Measurements from ENCODE around the gene KCNQ5. TPM values are rescaled to one million over a fixed set of nuclear protein-coding genes. Genes with fewer than 3 reads are reported as not detected.

KCNQ5 gene
- polyA plus RNA-seq, 1 donor (not counting 4 experiments of a cell fraction or from before 2014, with no cell fraction given) = 3.4 TPM

- DNase-seq (ENCODE audit: low read depth, low spot score) = no peak
- Histone ChIP-seq H3K4me3 (ENCODE audit: control insufficient read depth in 2 of 3, extremely low read depth in 1 of 3, insufficient read depth in 2 of 3, low read depth in 1 of 3, low read length in 3 of 3) (no peak overlapping the region), H3K9me3 (ENCODE audit: control insufficient read depth, low read depth, low read length) (no peaks in the 10 kb centered on the region), H3K4me2 (ENCODE audit: control insufficient read depth, extremely low read depth, insufficient read depth, low read depth, low read length) (no peak overlapping the region), H3K27ac (ENCODE audit: control insufficient read depth, insufficient read depth, low read length) (no peak overlapping the region), H3K9me1 (ENCODE audit: control insufficient read depth, extremely low read depth, insufficient read depth, low read length) (no peaks in the 10 kb centered on the region), H3K79me2 (ENCODE audit: control insufficient read depth, insufficient read depth, low read length) (peaks cover 7% of the 10 kb centered on the region), H2AFZ (ENCODE audit: control insufficient read depth, low read length) (no peak overlapping the region), H3K9ac (ENCODE audit: control insufficient read depth, extremely low read depth, insufficient read depth, low read length) (no peak overlapping the region), H4K20me1 (ENCODE audit: control insufficient read depth, extremely low read depth, insufficient read depth, low read length) (no peaks in the 10 kb centered on the region), H3K27me3 (ENCODE audit: control insufficient read depth, extremely low read depth, insufficient read depth, low read length) (no peaks in the 10 kb centered on the region), H3K36me3 (ENCODE audit: control insufficient read depth in 2 of 2, extremely low read depth in 1 of 2, insufficient read depth in 2 of 2, low read length in 2 of 2) (no peaks in the 10 kb centered on the region), H3K4me1 (ENCODE audit: control insufficient read depth, extremely low read depth, insufficient read depth, low read length) (peaks cover 3% of the 10 kb centered on the region)
- FAIRE-seq = no peak
- dilution Hi-C loops (cut with MboI; ENCODE audit: extremely low pct_ligation_motif_present, low sequenced_read_pairs) = no loop called here
- TF ChIP-seq EZH2 (IDR thresholded peaks at IDR 0.05; ENCODE audit: low read length) (no peak), CTCF (optimal IDR thresholded peaks at IDR 0.05 in 1 of 3, IDR thresholded peaks at IDR 0.05 in 1 of 3, conservative IDR thresholded peaks at IDR 0.05 in 1 of 3; ENCODE audit: extremely low read depth in 1 of 3, insufficient read depth in 2 of 3, low read length in 3 of 3) (no peak)
Observed at GRCh38 chr6:72640615-72640930, 18.7 kb downstream of the KCNQ5 start.

- H3K79me2 ChIP-seq (ENCODE audit: control insufficient read depth, insufficient read depth, low read length) = peaks cover 4% of the 10 kb centered on the region
- no peak overlapping the region for H3K9ac ChIP-seq (ENCODE audit: control insufficient read depth, extremely low read depth, insufficient read depth, low read length)
- peaks cover 12% of the 10 kb centered on the region for H3K4me1 ChIP-seq (ENCODE audit: control insufficient read depth, extremely low read depth, insufficient read depth, low read length)
- no peak overlapping the region for H2AFZ ChIP-seq (ENCODE audit: control insufficient read depth, low read length)
- H3K9me1 ChIP-seq (ENCODE audit: control insufficient read depth, extremely low read depth, insufficient read depth, low read length) = no peaks in the 10 kb centered on the region
- no peaks in the 10 kb centered on the region for H3K9me3 ChIP-seq (ENCODE audit: control insufficient read depth, low read depth, low read length)
- no peaks in the 10 kb centered on the region for H4K20me1 ChIP-seq (ENCODE audit: control insufficient read depth, extremely low read depth, insufficient read depth, low read length)
- FAIRE-seq (no peak), DNase-seq (ENCODE audit: low read depth, low spot score) (no peak)
- no peak for TF ChIP-seq EZH2 (IDR thresholded peaks at IDR 0.05; ENCODE audit: low read length)
- no peak for TF ChIP-seq CTCF (optimal IDR thresholded peaks at IDR 0.05 in 1 of 3, IDR thresholded peaks at IDR 0.05 in 1 of 3, conservative IDR thresholded peaks at IDR 0.05 in 1 of 3; ENCODE audit: extremely low read depth in 1 of 3, insufficient read depth in 2 of 3, low read length in 3 of 3)
- H3K4me2 ChIP-seq (ENCODE audit: control insufficient read depth, extremely low read depth, insufficient read depth, low read depth, low read length) = no peak overlapping the region
- dilution Hi-C loops (cut with MboI; ENCODE audit: extremely low pct_ligation_motif_present, low sequenced_read_pairs) = no loop called here
- no peaks in the 10 kb centered on the region for H3K36me3 ChIP-seq (ENCODE audit: control insufficient read depth in 2 of 2, extremely low read depth in 1 of 2, insufficient read depth in 2 of 2, low read length in 2 of 2)
- H3K27me3 ChIP-seq (ENCODE audit: control insufficient read depth, extremely low read depth, insufficient read depth, low read length) = no peaks in the 10 kb centered on the region
- no peak overlapping the region for H3K4me3 ChIP-seq (ENCODE audit: control insufficient read depth in 2 of 3, extremely low read depth in 1 of 3, insufficient read depth in 2 of 3, low read depth in 1 of 3, low read length in 3 of 3)
- no peak overlapping the region for H3K27ac ChIP-seq (ENCODE audit: control insufficient read depth, insufficient read depth, low read length)
Observed at GRCh38 chr6:72642435-72642834, 20.6 kb downstream of the KCNQ5 start.

Data from keratinocyte (primary cell).